ENCODE results near the gene DNAJC16.

GRCh38 chr1:15625056-15625917 lies 98.6 kb downstream of the DNAJC16 start:
- TF ChIP-seq GABPA (IDR thresholded peaks at IDR 0.05; ENCODE audit: low read depth) (no peak), CTCF (IDR thresholded peaks at IDR 0.05; ENCODE audit: insufficient read depth, low read length) (no peak)

Measured in HL-60 (cell line).